Body of pancreas (tissue), 4 donors: Measurements from ENCODE around the gene HOGA1. TPM values are rescaled to one million over a fixed set of nuclear protein-coding genes. Genes with fewer than 3 reads are reported as not detected.

Source experiments
- ATAC-seq: fragments of 150-250 bp; one replicate; pipeline ENCODE4 v1.9.1; 2016
- DNase-seq, 4 donors: peaks; one replicate each; pipeline ENCODE4 v3.0.0-alpha.2; 2019
- H3K27ac ChIP-seq, 4 donors: fragments of 200-600 bp; sonication (generic); 1 replicate in 3 of 4; 2 replicates in 1 of 4; pipeline versions ENCODE4 v1.5.1 to v1.6.1; 2016 to 2019; ENCODE audit warnings: mild to moderate bottlenecking in 1 of 4, mixed read lengths in 1 of 4, moderate library complexity in 1 of 4
- H3K27me3 ChIP-seq, 2 donors: fragments of 200-600 bp; sonication (generic); one replicate each; pipeline ENCODE4 v1.6.0; 2016; ENCODE audit warnings: mild to moderate bottlenecking in 1 of 2
- H3K36me3 ChIP-seq, 2 donors: fragments of 200-600 bp; sonication (generic); replicated peaks in 1 of 2; 2 replicates each; pipeline ENCODE4 v1.5.1; 2016; ENCODE audit warnings: low read depth in 2 of 2; ENCODE audit not compliant: insufficient read depth in 1 of 2
- H3K4me1 ChIP-seq: fragments of 200-600 bp; sonication (generic); one replicate; pipeline ENCODE4 v1.6.0; 2016
- H3K4me3 ChIP-seq, 2 donors: fragments of 200-600 bp; sonication (generic); 1 replicate in 1 of 2; 2 replicates in 1 of 2; pipeline ENCODE4 v1.5.1; 2016 to 2019
- H3K9me3 ChIP-seq, 3 donors: fragments of 200-600 bp; sonication (generic); 1 replicate in 2 of 3; 2 replicates in 1 of 3; pipeline ENCODE4 v1.5.1; 2016
- CTCF ChIP-seq, 7 experiments: fragments of 450-650 bp in 4 of 7; fragments of 200-600 bp in 3 of 7; sonication (generic) in 3 of 7; IDR thresholded peaks; one replicate each; pipeline ENCODE4 v1.5.1; 2016 to 2019; ENCODE audit warnings: antibody characterized with exemption in 7 of 7
- POLR2A ChIP-seq, 3 donors: fragments of 450-650 bp; IDR thresholded peaks; one replicate each; pipeline ENCODE4 v1.6.1; 2016; ENCODE audit warnings: antibody characterized with exemption in 3 of 3, mild to moderate bottlenecking in 2 of 3
- WGBS, 2 donors: methylation state at CpG; one replicate each; pipeline ENCODE4 v1.1.5; 2017; 5-methylcytosine and 5-hydroxymethylcytosine counted together
- intact Hi-C: fragments of 100-400 bp; cut with DNase I; formaldehyde crosslinking; loops from one replicate; pipeline ENCODE4 v1.15.1; 2023
- total RNA-seq, 2 donors: library from RNA; depleted of rRNA; stranded (reverse); fragments of >200 nt; gene quantifications; one replicate each; pipeline ENCODE4 v1.1.0, GENCODE V29; 2016

Gene HOGA1
- total RNA-seq, 2 donors from 2014 or later: 7.3 to 16.3 TPM

DNA sequence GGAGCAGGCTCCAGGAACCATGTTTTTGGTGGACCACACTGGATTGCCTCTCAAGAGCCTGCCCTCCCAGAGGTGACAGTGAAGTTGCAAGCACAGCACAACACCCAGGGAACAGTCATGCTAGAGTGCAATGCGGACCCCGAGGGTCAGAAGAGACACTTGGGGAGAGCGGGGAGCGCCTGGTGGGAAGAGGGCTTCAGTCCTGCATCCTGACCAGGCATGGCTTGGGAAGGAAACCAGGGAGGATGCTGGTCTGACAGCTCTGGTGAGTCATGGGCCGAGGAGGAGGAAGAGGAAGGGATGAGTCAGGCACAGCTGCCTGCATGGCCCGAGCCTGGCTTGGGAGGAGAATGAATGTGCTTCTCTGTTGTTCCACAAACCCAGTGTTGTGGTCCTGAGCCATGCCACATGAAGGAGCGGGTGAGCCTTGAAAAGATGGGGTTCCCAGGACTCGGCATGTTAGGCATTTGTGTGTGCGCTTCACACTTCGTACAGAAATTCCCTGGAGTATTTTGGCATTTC, 41.1 kb upstream of the HOGA1 start:
- no peaks in the 10 kb centered on the region for H3K27me3 ChIP-seq
- WGBS, 2 donors: 69 to 79% methylated on average over 10 of the region's 10 CpGs
- intact Hi-C loops: no loop called here
- peak overlapping the region; percentile 44 to 70 (median 55) for H3K27ac ChIP-seq
- no peak overlapping the region for H3K4me3 ChIP-seq
- no peak for TF ChIP-seq POLR2A (IDR thresholded peaks at IDR 0.05)
- no peak for TF ChIP-seq CTCF (IDR thresholded peaks at IDR 0.05)
- ATAC-seq (peak; percentile 74), DNase-seq (peak; percentile 33 to 76 (median 52))
- no peaks in the 10 kb centered on the region for H3K36me3 ChIP-seq
- no peaks in the 10 kb centered on the region for H3K9me3 ChIP-seq
- no peaks in the 10 kb centered on the region for H3K4me1 ChIP-seq

- 80 to 86% methylated on average over 11 to 18 of the region's 18 CpGs for WGBS, 2 donors
- no peaks in the 10 kb centered on the region for H3K27me3 ChIP-seq
- H3K27ac ChIP-seq: no peak overlapping the region
- intact Hi-C loops: no loop called here
- DNase-seq (no peak), ATAC-seq (no peak)
- H3K36me3 ChIP-seq: no peaks in the 10 kb centered on the region
- TF ChIP-seq CTCF (IDR thresholded peaks at IDR 0.05): no peak
- no peak for TF ChIP-seq POLR2A (IDR thresholded peaks at IDR 0.05)
- peaks cover 5% of the 10 kb centered on the region for H3K4me1 ChIP-seq
- H3K9me3 ChIP-seq: no peaks in the 10 kb centered on the region
- no peak overlapping the region for H3K4me3 ChIP-seq
Observed at GRCh38 chr10:97546456-97547270, 37.5 kb upstream of the HOGA1 start.

GRCh38 chr10:97547271-97547600, 37.0 kb upstream of the HOGA1 start:
- intact Hi-C loops: no loop called here
- no peak for DNase-seq
- TF ChIP-seq POLR2A (IDR thresholded peaks at IDR 0.05): no peak
- no peak for TF ChIP-seq CTCF (IDR thresholded peaks at IDR 0.05)
- Histone ChIP-seq H3K4me1 (peaks cover 5% of the 10 kb centered on the region), H3K4me3 (no peak overlapping the region), H3K27me3 (no peaks in the 10 kb centered on the region), H3K36me3 (no peaks in the 10 kb centered on the region), H3K27ac (no peak overlapping the region), H3K9me3 (no peaks in the 10 kb centered on the region)
- ATAC-seq: no peak
- WGBS, 2 donors: 78 to 88% methylated on average over 4 of the region's 4 CpGs

GRCh38 chr10:97547962-97548361, 36.2 kb upstream of the HOGA1 start:
- Histone ChIP-seq H3K4me1 (peaks cover 5% of the 10 kb centered on the region), H3K36me3 (no peaks in the 10 kb centered on the region), H3K4me3 (no peak overlapping the region), H3K9me3 (no peaks in the 10 kb centered on the region), H3K27me3 (no peaks in the 10 kb centered on the region), H3K27ac (no peak overlapping the region)
- no peak for TF ChIP-seq POLR2A (IDR thresholded peaks at IDR 0.05)
- WGBS, 2 donors: 64 to 70% methylated on average over 4 of the region's 4 CpGs
- DNase-seq (no peak), ATAC-seq (no peak)
- intact Hi-C loops: no loop called here

GRCh38 chr10:97548828-97549455, 35.2 kb upstream of the HOGA1 start:
- 83 to 88% methylated on average over 11 to 13 of the region's 13 CpGs for WGBS, 2 donors
- intact Hi-C loops: no loop called here
- H3K4me3 ChIP-seq: no peak overlapping the region
- H3K4me1 ChIP-seq: peaks cover 5% of the 10 kb centered on the region
- DNase-seq (no peak), ATAC-seq (no peak)
- H3K27me3 ChIP-seq: no peaks in the 10 kb centered on the region
- no peak overlapping the region for H3K27ac ChIP-seq
- TF ChIP-seq CTCF (IDR thresholded peaks at IDR 0.05): no peak
- TF ChIP-seq POLR2A (IDR thresholded peaks at IDR 0.05): no peak
- no peaks in the 10 kb centered on the region for H3K9me3 ChIP-seq
- H3K36me3 ChIP-seq: no peaks in the 10 kb centered on the region
